ELR (cell line): Measurements from ENCODE around the gene APOBEC3A.
"Not testable (repeated sequence)": the region's sequence is repeated elsewhere in the genome, so short reads cannot be mapped to it uniquely, and the experiment has no call there.

Source experiments
- DNase-seq: peaks from one replicate; pipeline ENCODE4 v3.0.0-alpha.2; 2015; ENCODE audit warnings: low read depth

The APOBEC3A gene

GRCh38 chr22:38959590-38959989 lies 2.2 kb downstream of the APOBEC3A start:
- DNase-seq, result no peak

- DNase-seq, result not testable (repeated sequence)
Measured at GRCh38 chr22:38960673-38961072, 3.3 kb downstream of the APOBEC3A start.

GRCh38 chr22:38963291-38963738 lies 5.9 kb downstream of the APOBEC3A start:
- not testable (repeated sequence) for DNase-seq

GRCh38 chr22:38963872-38964271 lies 6.5 kb downstream of the APOBEC3A start:
- DNase-seq, result no peak

- DNase-seq, result no peak
Measured at GRCh38 chr22:38964306-38964705, 6.9 kb downstream of the APOBEC3A start.

GRCh38 chr22:38964989-38965388 lies 7.6 kb downstream of the APOBEC3A start:
- no peak for DNase-seq

- DNase-seq, result no peak
Measured at GRCh38 chr22:38965614-38966379, 8.4 kb downstream of the APOBEC3A start.

- no peak for DNase-seq
Measured at GRCh38 chr22:38966380-38966702, 8.9 kb downstream of the APOBEC3A start.

GRCh38 chr22:38966942-38967341 lies 9.5 kb downstream of the APOBEC3A start:
- no peak for DNase-seq

- no peak for DNase-seq
Measured at GRCh38 chr22:38967451-38968450, 10.3 kb downstream of the APOBEC3A start.

- no peak for DNase-seq
Measured at GRCh38 chr22:38968801-38969200, 11.4 kb downstream of the APOBEC3A start.

GRCh38 chr22:38970551-38970950 lies 13.1 kb downstream of the APOBEC3A start:
- DNase-seq, result no peak

GRCh38 chr22:38971202-38971601 lies 13.8 kb downstream of the APOBEC3A start:
- DNase-seq, result no peak

GRCh38 chr22:38971791-38972190 lies 14.4 kb downstream of the APOBEC3A start:
- no peak for DNase-seq

GRCh38 chr22:38972558-38972957 lies 15.1 kb downstream of the APOBEC3A start:
- DNase-seq, result no peak

GRCh38 chr22:38973289-38974169 lies 16.1 kb downstream of the APOBEC3A start:
- DNase-seq, result peak; percentile 39

GRCh38 chr22:38974170-38974825 lies 16.9 kb downstream of the APOBEC3A start:
- DNase-seq, result no peak

- no peak for DNase-seq
Measured at GRCh38 chr22:38974826-38975175, 17.4 kb downstream of the APOBEC3A start.

GRCh38 chr22:38977289-38977688 lies 19.9 kb downstream of the APOBEC3A start:
- not testable (repeated sequence) for DNase-seq

- not testable (repeated sequence) for DNase-seq
Measured at GRCh38 chr22:38980587-38980986, 23.2 kb downstream of the APOBEC3A start.
